ENCODE measurements around the gene PBX1.

The PBX1 gene

GRCh38 chr1:164672588-164672987, 113.6 kb downstream of the PBX1 start:
- no peak for DNase-seq

- DNase-seq: no peak
Observed at GRCh38 chr1:164673584-164674214, 114.7 kb downstream of the PBX1 start.

- DNase-seq: no peak
Observed at GRCh38 chr1:164675342-164675904, 116.4 kb downstream of the PBX1 start.

GRCh38 chr1:164678136-164678700, 119.2 kb downstream of the PBX1 start:
- no peak for DNase-seq

- no peak for DNase-seq
Observed at GRCh38 chr1:164682570-164682969, 123.6 kb downstream of the PBX1 start.

- DNase-seq: no peak
Observed at GRCh38 chr1:164683235-164683634, 124.3 kb downstream of the PBX1 start.

GRCh38 chr1:164685266-164686035, 126.5 kb downstream of the PBX1 start:
- DNase-seq: no peak

GRCh38 chr1:164687777-164688176, 128.8 kb downstream of the PBX1 start:
- DNase-seq: no peak

- no peak for DNase-seq
Observed at GRCh38 chr1:164688791-164689190, 129.8 kb downstream of the PBX1 start.

- DNase-seq: no peak
Observed at GRCh38 chr1:164689672-164690511, 130.9 kb downstream of the PBX1 start.

- no peak for DNase-seq
Observed at GRCh38 chr1:164692420-164692819, 133.4 kb downstream of the PBX1 start.

GRCh38 chr1:164693564-164694359, 134.8 kb downstream of the PBX1 start:
- no peak for DNase-seq

GRCh38 chr1:164694505-164694904, 135.5 kb downstream of the PBX1 start:
- DNase-seq: no peak

- DNase-seq: no peak
Observed at GRCh38 chr1:164695956-164696665, 137.1 kb downstream of the PBX1 start.

- DNase-seq: no peak
Observed at GRCh38 chr1:164699815-164700491, 141.0 kb downstream of the PBX1 start.

- no peak for DNase-seq
Observed at GRCh38 chr1:164700683-164701082, 141.7 kb downstream of the PBX1 start.

- DNase-seq: no peak
Observed at GRCh38 chr1:164701189-164701761, 142.3 kb downstream of the PBX1 start.

GRCh38 chr1:164702216-164702615, 143.2 kb downstream of the PBX1 start:
- no peak for DNase-seq

GRCh38 chr1:164702664-164703063, 143.7 kb downstream of the PBX1 start:
- DNase-seq: no peak

- DNase-seq: no peak
Observed at GRCh38 chr1:164703463-164703862, 144.5 kb downstream of the PBX1 start.
